Caco-2 (cell line): ENCODE results near the gene IPO11. TPM values are rescaled to one million over a fixed set of nuclear protein-coding genes. Genes with fewer than 3 reads are reported as not detected.

Experiments
- BruUV-seq: library from RNA; stranded (reverse); fragments of 400-500 nt; replicated peaks from 2 replicates; lab custom pipeline; 2021; lab: Mats Ljungman, UMichigan
- CTCF ChIA-PET: fragments of 300-600 bp; sonication (Branson Sonifier 250); formaldehyde crosslinking; loops from one replicate; lab custom pipeline; 2022; ENCODE audit warnings: antibody characterized with exemption; lab: Charles Lee
- POLR2A ChIA-PET: fragments of 300-600 bp; sonication (Branson Sonifier 250); formaldehyde crosslinking; loops from one replicate; lab custom pipeline; 2022; ENCODE audit warnings: antibody characterized with exemption; lab: Charles Lee
- DNase-seq, 2 experiments: peaks; one replicate each; pipeline versions ENCODE4 v3.0.0 to v3.0.0-alpha.2; 2020 to 2022
- H3K27me3 ChIP-seq: replicated peaks from 2 replicates; pipeline ENCODE4 v1.6.0; 2011; ENCODE audit warnings: low read length; ENCODE audit not compliant: control insufficient read depth, insufficient read depth
- H3K36me3 ChIP-seq: 2 replicates; pipeline ENCODE4 v1.5.1; 2011; ENCODE audit warnings: low read length; ENCODE audit not compliant: control insufficient read depth, insufficient read depth
- H3K4me1 ChIP-seq: fragments of 250-450 bp; sonication (Bioruptor Pico); 2 replicates; pipeline ENCODE4 v1.5.1; 2020; ENCODE audit warnings: mild to moderate bottlenecking
- H3K4me3 ChIP-seq: 2 replicates; pipeline ENCODE4 v1.5.1; 2011; ENCODE audit warnings: low read depth, mild to moderate bottlenecking, control low read depth, low read length
- H3K9me3 ChIP-seq: fragments of 250-450 bp; sonication (Bioruptor Pico); 2 replicates; pipeline ENCODE4 v1.5.1; 2020; ENCODE audit warnings: mild to moderate bottlenecking, moderate library complexity
- H3K27ac Mint-ChIP-seq: one replicate; pipeline ENCODE4 v1.8.0; 2022; ENCODE audit warnings: mixed read lengths; ENCODE audit not compliant: unreplicated experiment
- H3K27me3 Mint-ChIP-seq: one replicate; pipeline ENCODE4 v1.8.0; 2022; ENCODE audit warnings: mixed read lengths; ENCODE audit not compliant: insufficient read depth, unreplicated experiment
- H3K36me3 Mint-ChIP-seq: one replicate; pipeline ENCODE4 v1.8.0; 2022; ENCODE audit warnings: mild to moderate bottlenecking, mixed read lengths; ENCODE audit not compliant: insufficient read depth, unreplicated experiment
- H3K4me1 Mint-ChIP-seq: one replicate; pipeline ENCODE4 v1.8.0; 2022; ENCODE audit warnings: low read depth, mixed read lengths; ENCODE audit not compliant: unreplicated experiment
- H3K4me3 Mint-ChIP-seq: one replicate; pipeline ENCODE4 v1.8.0; 2022; ENCODE audit warnings: mild to moderate bottlenecking, moderate library complexity, mixed read lengths; ENCODE audit not compliant: unreplicated experiment
- H3K9me3 Mint-ChIP-seq: one replicate; pipeline ENCODE4 v1.8.0; 2022; ENCODE audit warnings: mixed read lengths; ENCODE audit not compliant: unreplicated experiment
- intact Hi-C: fragments of 100-400 bp; cut with micrococcal nuclease; formaldehyde crosslinking; loops from one replicate; pipeline ENCODE4 v1.10.0; 2022; ENCODE audit not compliant: unreplicated experiment
- total RNA-seq: library from RNA; stranded (reverse); gene quantifications from 2 replicates; pipeline ENCODE4 v1.2.3, GENCODE V29; 2022
- TF ChIP-seq, protein P1 (sequence below), 2 experiments: fragments of 200-600 bp in 1 of 2; IDR thresholded peaks; 1 replicate in 1 of 2; 2 replicates in 1 of 2; pipeline versions ENCODE4 v1.5.1 to v1.8.0; 2011 to 2022; ENCODE audit warnings: antibody characterized with exemption in 1 of 2, control low read depth in 1 of 2, inconsistent platforms in 1 of 2, low read depth in 1 of 2, low read length in 1 of 2, mild to moderate bottlenecking in 1 of 2, moderate library complexity in 1 of 2; ENCODE audit not compliant: insufficient read depth in 1 of 2, severe bottlenecking in 1 of 2, unreplicated experiment in 1 of 2

IPO11 gene
- total RNA-seq, 1 experiment from 2014 or later, result 54.1 TPM

- H3K27me3 ChIP-seq, result no peaks in the 10 kb centered on the region
- no peak overlapping the region for H3K4me3 Mint-ChIP-seq
- POLR2A ChIA-PET, result no interaction called here
- no peaks in the 10 kb centered on the region; the same call in 1 of the 2 replicates for H3K36me3 ChIP-seq
- no peaks in the 10 kb centered on the region for H3K4me1 ChIP-seq
- no peak for DNase-seq
- no peaks in the 10 kb centered on the region for H3K4me1 Mint-ChIP-seq
- TF ChIP-seq, protein P1, sequence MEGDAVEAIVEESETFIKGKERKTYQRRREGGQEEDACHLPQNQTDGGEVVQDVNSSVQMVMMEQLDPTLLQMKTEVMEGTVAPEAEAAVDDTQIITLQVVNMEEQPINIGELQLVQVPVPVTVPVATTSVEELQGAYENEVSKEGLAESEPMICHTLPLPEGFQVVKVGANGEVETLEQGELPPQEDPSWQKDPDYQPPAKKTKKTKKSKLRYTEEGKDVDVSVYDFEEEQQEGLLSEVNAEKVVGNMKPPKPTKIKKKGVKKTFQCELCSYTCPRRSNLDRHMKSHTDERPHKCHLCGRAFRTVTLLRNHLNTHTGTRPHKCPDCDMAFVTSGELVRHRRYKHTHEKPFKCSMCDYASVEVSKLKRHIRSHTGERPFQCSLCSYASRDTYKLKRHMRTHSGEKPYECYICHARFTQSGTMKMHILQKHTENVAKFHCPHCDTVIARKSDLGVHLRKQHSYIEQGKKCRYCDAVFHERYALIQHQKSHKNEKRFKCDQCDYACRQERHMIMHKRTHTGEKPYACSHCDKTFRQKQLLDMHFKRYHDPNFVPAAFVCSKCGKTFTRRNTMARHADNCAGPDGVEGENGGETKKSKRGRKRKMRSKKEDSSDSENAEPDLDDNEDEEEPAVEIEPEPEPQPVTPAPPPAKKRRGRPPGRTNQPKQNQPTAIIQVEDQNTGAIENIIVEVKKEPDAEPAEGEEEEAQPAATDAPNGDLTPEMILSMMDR (IDR thresholded peaks at IDR 0.05; ENCODE audit: insufficient read depth in 1 of 2, low read depth in 1 of 2, low read length in 1 of 2, severe bottlenecking in 1 of 2, unreplicated experiment in 1 of 2), result no peak
- H3K36me3 Mint-ChIP-seq, result peaks cover 6% of the 10 kb centered on the region
- BruUV-seq, result no TSS peak
- no peaks in the 10 kb centered on the region for H3K9me3 ChIP-seq
- H3K27ac Mint-ChIP-seq, result no peak overlapping the region
- H3K9me3 Mint-ChIP-seq, result peaks cover 6% of the 10 kb centered on the region
- no peak overlapping the region for H3K4me3 ChIP-seq
- intact Hi-C loops, result no loop called here
- CTCF ChIA-PET, result no interaction called here
- H3K27me3 Mint-ChIP-seq, result no peaks in the 10 kb centered on the region
Observed at GRCh38 chr5:62605638-62606037, 193.1 kb downstream of the IPO11 start.

GRCh38 chr5:62606878-62607277 is 194.3 kb downstream of the IPO11 start:
- no peaks in the 10 kb centered on the region for H3K4me1 Mint-ChIP-seq
- CTCF ChIA-PET, result no interaction called here

GRCh38 chr5:62607615-62608014 is 195.1 kb downstream of the IPO11 start:
- POLR2A ChIA-PET, result no interaction called here
- H3K27me3 Mint-ChIP-seq, result no peaks in the 10 kb centered on the region

More at GRCh38 chr5:62606878-62607277, 194.3 kb downstream of the IPO11 start:
- H3K4me3 Mint-ChIP-seq, result no peak overlapping the region
- DNase-seq, result no peak
- Histone ChIP-seq H3K36me3 (no peaks in the 10 kb centered on the region; the same call in 1 of the 2 replicates), H3K4me1 (no peaks in the 10 kb centered on the region), H3K27me3 (no peaks in the 10 kb centered on the region), H3K4me3 (no peak overlapping the region), H3K9me3 (no peaks in the 10 kb centered on the region)
- H3K36me3 Mint-ChIP-seq, result peaks cover 6% of the 10 kb centered on the region
- no peaks in the 10 kb centered on the region for H3K27me3 Mint-ChIP-seq
- intact Hi-C loops, result no loop called here
- peaks cover 6% of the 10 kb centered on the region for H3K9me3 Mint-ChIP-seq
- no TSS peak for BruUV-seq
- TF ChIP-seq, protein P1 (IDR thresholded peaks at IDR 0.05; ENCODE audit: insufficient read depth in 1 of 2, low read depth in 1 of 2, low read length in 1 of 2, severe bottlenecking in 1 of 2, unreplicated experiment in 1 of 2), result no peak
- H3K27ac Mint-ChIP-seq, result no peak overlapping the region
- POLR2A ChIA-PET, result no interaction called here

More at GRCh38 chr5:62607615-62608014, 195.1 kb downstream of the IPO11 start:
- intact Hi-C loops, result no loop called here
- no peak for DNase-seq
- peaks cover 6% of the 10 kb centered on the region for H3K36me3 Mint-ChIP-seq
- H3K27ac Mint-ChIP-seq, result no peak overlapping the region
- TF ChIP-seq, protein P1 (IDR thresholded peaks at IDR 0.05; ENCODE audit: insufficient read depth in 1 of 2, low read depth in 1 of 2, low read length in 1 of 2, severe bottlenecking in 1 of 2, unreplicated experiment in 1 of 2), result no peak
- no peaks in the 10 kb centered on the region; the same call in 1 of the 2 replicates for H3K36me3 ChIP-seq
- H3K4me1 Mint-ChIP-seq, result no peaks in the 10 kb centered on the region
- CTCF ChIA-PET, result no interaction called here
- peaks cover 6% of the 10 kb centered on the region for H3K9me3 Mint-ChIP-seq
- H3K27me3 ChIP-seq, result no peaks in the 10 kb centered on the region
- H3K4me3 Mint-ChIP-seq, result no peak overlapping the region
- no peaks in the 10 kb centered on the region for H3K4me1 ChIP-seq
- no TSS peak for BruUV-seq
- H3K4me3 ChIP-seq, result no peak overlapping the region
- H3K9me3 ChIP-seq, result no peaks in the 10 kb centered on the region
